SK-N-MC (cell line): ENCODE data around the gene RHCG.

ENCODE experiments used
- EZH2 ChIP-seq: fragments of 200-600 bp; sonication (generic); IDR thresholded peaks from one replicate; pipeline ENCODE4 v1.6.1; 2017; ENCODE audit warnings: antibody characterized with exemption
- FOXP2 ChIP-seq: optimal IDR thresholded peaks from 2 replicates; pipeline ENCODE3; 2011; ENCODE audit warnings: mild to moderate bottlenecking, moderate library complexity; ENCODE audit not compliant: insufficient read depth; ENCODE audit errors: extremely low read length, control extremely low read depth
- POLR2AphosphoS5 ChIP-seq: IDR thresholded peaks from 2 replicates; pipeline ENCODE4 v1.6.1; 2012; ENCODE audit warnings: mild to moderate bottlenecking, low read depth, low read length, borderline replicate concordance

- TF ChIP-seq POLR2AphosphoS5 (no peak), EZH2 (no peak), FOXP2 (no peak)
These were observed 37.9 kb downstream of the RHCG start for GRCh38 chr15:89458440-89458839.
